Measurements from ENCODE around the gene GXYLT1. TPM values are rescaled to one million over a fixed set of nuclear protein-coding genes. Genes with fewer than 3 reads are reported as not detected.
A peak's percentile ranks its signal among the peaks of the same experiment; 100 is the strongest.

Gene GXYLT1
- total and polyA plus RNA-seq, 9 of the 15 experiments (the other 6 are each of a cell fraction or from before 2014, with no cell fraction given) = 1.4 to 9.3 (median 5.5) TPM

DNA sequence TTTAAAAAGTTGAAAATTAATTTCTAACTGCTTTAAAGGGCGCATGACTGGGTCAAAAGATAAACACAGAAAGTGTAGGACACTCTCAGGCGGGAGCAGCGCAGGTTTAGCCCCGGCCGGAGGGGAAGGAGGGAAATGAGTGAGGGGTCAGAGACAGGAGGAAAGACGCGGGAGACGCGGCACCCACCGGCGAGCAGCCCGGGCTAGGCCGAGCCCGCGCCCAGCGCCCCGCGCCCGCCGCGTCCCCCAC, 591 bp downstream of the GXYLT1 start (continued):
- TF ChIP-seq GABPA (tag; conservative IDR thresholded peaks at IDR 0.05; ENCODE audit: low read depth) = no peak
- TF ChIP-seq, protein P1, sequence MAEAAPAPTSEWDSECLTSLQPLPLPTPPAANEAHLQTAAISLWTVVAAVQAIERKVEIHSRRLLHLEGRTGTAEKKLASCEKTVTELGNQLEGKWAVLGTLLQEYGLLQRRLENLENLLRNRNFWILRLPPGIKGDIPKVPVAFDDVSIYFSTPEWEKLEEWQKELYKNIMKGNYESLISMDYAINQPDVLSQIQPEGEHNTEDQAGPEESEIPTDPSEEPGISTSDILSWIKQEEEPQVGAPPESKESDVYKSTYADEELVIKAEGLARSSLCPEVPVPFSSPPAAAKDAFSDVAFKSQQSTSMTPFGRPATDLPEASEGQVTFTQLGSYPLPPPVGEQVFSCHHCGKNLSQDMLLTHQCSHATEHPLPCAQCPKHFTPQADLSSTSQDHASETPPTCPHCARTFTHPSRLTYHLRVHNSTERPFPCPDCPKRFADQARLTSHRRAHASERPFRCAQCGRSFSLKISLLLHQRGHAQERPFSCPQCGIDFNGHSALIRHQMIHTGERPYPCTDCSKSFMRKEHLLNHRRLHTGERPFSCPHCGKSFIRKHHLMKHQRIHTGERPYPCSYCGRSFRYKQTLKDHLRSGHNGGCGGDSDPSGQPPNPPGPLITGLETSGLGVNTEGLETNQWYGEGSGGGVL (CRISPR knock-in tag; IDR thresholded peaks at IDR 0.05) = no peak
- no peak for TF ChIP-seq ZKSCAN1 (IDR thresholded peaks at IDR 0.05; ENCODE audit: low read depth, low read length)
- no peak for TF ChIP-seq IRF2 (CRISPR knock-in tag; IDR thresholded peaks at IDR 0.05)
- TF ChIP-seq YBX1 (IDR thresholded peaks at IDR 0.05) = no peak
- no peak for TF ChIP-seq ZBTB17 (CRISPR knock-in tag; IDR thresholded peaks at IDR 0.05)

- Histone ChIP-seq H3K4me2 (ENCODE audit: insufficient read depth, low read length) (peak overlapping the region; percentile 84), H3K79me2 (ENCODE audit: control insufficient read depth, insufficient read depth, low read length) (peaks cover 24% of the 10 kb centered on the region), H3K27ac (ENCODE audit: extremely low read depth, low read depth, low read length) (peak overlapping the region; percentile 74; the same call in 2 of the 3 replicates), H3K4me3 (peak overlapping the region; percentile 67), H3K9ac (ENCODE audit: insufficient read depth in 1 of 2, low read depth in 2 of 2, low read length in 2 of 2) (peak overlapping the region in 1 of 2 experiments; percentile 60; a peak in 3 of 4 replicates), H3K36me3 (ENCODE audit: control insufficient read depth, insufficient read depth, low read length) (no peaks in the 10 kb centered on the region), H3K9me1 (ENCODE audit: control insufficient read depth, insufficient read depth, low read length) (no peaks in the 10 kb centered on the region), H2AFZ (ENCODE audit: low read depth, low read length) (peak overlapping the region; percentile 98), H3K27me3 (ENCODE audit: control insufficient read depth in 2 of 2, insufficient read depth in 2 of 2, low read length in 2 of 2) (no peaks in the 10 kb centered on the region), H3K9me3 (replicated peaks; ENCODE audit: control insufficient read depth, insufficient read depth, low read depth, low read length) (no peaks in the 10 kb centered on the region), H4K20me1 (replicated peaks; ENCODE audit: control insufficient read depth, insufficient read depth, low read length) (peaks cover 13% of the 10 kb centered on the region), H3K4me1 (replicated peaks in 1 of 2; ENCODE audit: control insufficient read depth in 2 of 2, insufficient read depth in 2 of 2, low read length in 2 of 2) (peaks cover 13 to 23% of the 10 kb centered on the region in 2 experiments; a peak in 4 of 5 replicates)
- BruUV-seq (replicated peaks) = TSS peak; percentile 57
- POLR2A ChIA-PET = no interaction called here
- in situ Hi-C loops (cut with MboI) = loop anchor here (25.0 kb wide), 1 partner anchor 419 kb away; no protein-coding TSS in a partner anchor
- ATAC-seq (no peak), DNase-seq (ENCODE audit: extremely low read depth in 1 of 4, low spot score in 3 of 4) (no peak), FAIRE-seq (peak; percentile 54)
- intact Hi-C loops (cut with micrococcal nuclease) = loop anchor here (2.0 to 5.0 kb wide), 3 partner anchors 46 to 183 kb away; partner anchors contain the start of genes PPHLN1, YAF2 and ZCRB1
- 18% methylated on average over 12 of the region's 12 CpGs for WGBS (ENCODE audit: insufficient coverage, low coverage, missing lambda C conversion rate)
- CTCF ChIA-PET (ENCODE audit: low intra/inter-chr PET ratio) = no interaction called here
- TF ChIP-seq FOXK2 (conservative IDR thresholded peaks at IDR 0.05 in 1 of 2, IDR thresholded peaks at IDR 0.05 in 1 of 2; ENCODE audit: low read depth in 2 of 2) (peak in 1 of 2 experiments; percentile 51; a peak in 1 of 4 replicates), NKRF (IDR thresholded peaks at IDR 0.05; ENCODE audit: borderline replicate concordance) (peak; percentile 50; the same call in 1 of the 2 replicates)
- TF ChIP-seq, protein P2, sequence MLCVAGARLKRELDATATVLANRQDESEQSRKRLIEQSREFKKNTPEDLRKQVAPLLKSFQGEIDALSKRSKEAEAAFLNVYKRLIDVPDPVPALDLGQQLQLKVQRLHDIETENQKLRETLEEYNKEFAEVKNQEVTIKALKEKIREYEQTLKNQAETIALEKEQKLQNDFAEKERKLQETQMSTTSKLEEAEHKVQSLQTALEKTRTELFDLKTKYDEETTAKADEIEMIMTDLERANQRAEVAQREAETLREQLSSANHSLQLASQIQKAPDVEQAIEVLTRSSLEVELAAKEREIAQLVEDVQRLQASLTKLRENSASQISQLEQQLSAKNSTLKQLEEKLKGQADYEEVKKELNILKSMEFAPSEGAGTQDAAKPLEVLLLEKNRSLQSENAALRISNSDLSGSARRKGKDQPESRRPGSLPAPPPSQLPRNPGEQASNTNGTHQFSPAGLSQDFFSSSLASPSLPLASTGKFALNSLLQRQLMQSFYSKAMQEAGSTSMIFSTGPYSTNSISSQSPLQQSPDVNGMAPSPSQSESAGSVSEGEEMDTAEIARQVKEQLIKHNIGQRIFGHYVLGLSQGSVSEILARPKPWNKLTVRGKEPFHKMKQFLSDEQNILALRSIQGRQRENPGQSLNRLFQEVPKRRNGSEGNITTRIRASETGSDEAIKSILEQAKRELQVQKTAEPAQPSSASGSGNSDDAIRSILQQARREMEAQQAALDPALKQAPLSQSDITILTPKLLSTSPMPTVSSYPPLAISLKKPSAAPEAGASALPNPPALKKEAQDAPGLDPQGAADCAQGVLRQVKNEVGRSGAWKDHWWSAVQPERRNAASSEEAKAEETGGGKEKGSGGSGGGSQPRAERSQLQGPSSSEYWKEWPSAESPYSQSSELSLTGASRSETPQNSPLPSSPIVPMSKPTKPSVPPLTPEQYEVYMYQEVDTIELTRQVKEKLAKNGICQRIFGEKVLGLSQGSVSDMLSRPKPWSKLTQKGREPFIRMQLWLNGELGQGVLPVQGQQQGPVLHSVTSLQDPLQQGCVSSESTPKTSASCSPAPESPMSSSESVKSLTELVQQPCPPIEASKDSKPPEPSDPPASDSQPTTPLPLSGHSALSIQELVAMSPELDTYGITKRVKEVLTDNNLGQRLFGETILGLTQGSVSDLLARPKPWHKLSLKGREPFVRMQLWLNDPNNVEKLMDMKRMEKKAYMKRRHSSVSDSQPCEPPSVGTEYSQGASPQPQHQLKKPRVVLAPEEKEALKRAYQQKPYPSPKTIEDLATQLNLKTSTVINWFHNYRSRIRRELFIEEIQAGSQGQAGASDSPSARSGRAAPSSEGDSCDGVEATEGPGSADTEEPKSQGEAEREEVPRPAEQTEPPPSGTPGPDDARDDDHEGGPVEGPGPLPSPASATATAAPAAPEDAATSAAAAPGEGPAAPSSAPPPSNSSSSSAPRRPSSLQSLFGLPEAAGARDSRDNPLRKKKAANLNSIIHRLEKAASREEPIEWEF (CRISPR knock-in tag; IDR thresholded peaks at IDR 0.05) = no peak
These were observed 1.1 kb downstream of the GXYLT1 start for GRCh38 chr12:42143452-42144157.
